Left lung (tissue), 10 donors: ENCODE measurements around the gene LARGE1. TPM values are rescaled to one million over a fixed set of nuclear protein-coding genes. Genes with fewer than 3 reads are reported as not detected.

ENCODE experiments used
- ATAC-seq: fragments of 200-7000 bp; cut with Tn5 transposase; one replicate; pipeline ENCODE4 v1.9.1; 2020; ENCODE audit warnings: moderate library complexity
- DNase-seq, 4 donors: peaks; one replicate each; pipeline ENCODE4 v3.0.0-alpha.2; 2013 to 2020
- H3K27ac ChIP-seq, 2 donors: fragments of 200-600 bp; sonication (generic) in 1 of 2; one replicate each; pipeline versions ENCODE4 v1.5.0 to v1.8.0; 2020 to 2021
- H3K27me3 ChIP-seq, 2 donors: fragments of 200-600 bp; sonication (generic) in 1 of 2; one replicate each; pipeline versions ENCODE4 v1.5.0 to v1.8.0; 2020 to 2021
- H3K36me3 ChIP-seq, 2 donors: fragments of 200-600 bp; sonication (generic) in 1 of 2; one replicate each; pipeline versions ENCODE4 v1.5.0 to v1.8.0; 2020 to 2021
- H3K4me1 ChIP-seq, 2 donors: fragments of 200-600 bp; one replicate each; pipeline ENCODE4 v1.8.0; 2021
- H3K4me3 ChIP-seq, 2 donors: fragments of 200-600 bp; sonication (generic) in 1 of 2; one replicate each; pipeline versions ENCODE4 v1.5.0 to v1.8.0; 2020 to 2021; ENCODE audit warnings: mild to moderate bottlenecking in 1 of 2
- H3K9me3 ChIP-seq, 2 donors: fragments of 200-600 bp; sonication (generic) in 1 of 2; one replicate each; pipeline versions ENCODE4 v1.5.0 to v1.8.0; 2020 to 2021
- intact Hi-C, 2 donors: fragments of 100-400 bp; cut with DNase I; formaldehyde crosslinking; loops; one replicate each; pipeline versions ENCODE4 v1.11.2 to v1.14.2; 2022
- polyA plus RNA-seq, 6 donors: library from polyadenylated mRNA; unstranded; fragments of 120-200 nt; gene quantifications; one replicate each; pipeline ENCODE4 v1.2.1, GENCODE V29; 2013; ENCODE audit not compliant: insufficient read length in 6 of 6
- total RNA-seq, 2 donors: library from RNA; stranded (reverse); fragmentation: NEBNext Ultra II Directional; extraction: Animal tissue kit (Norgen Biotek cat#: 25700); gene quantifications; one replicate each; pipeline ENCODE4 v1.2.1, GENCODE V29; 2021
- TF ChIP-seq, protein P1 (sequence below), 2 donors: fragments of 200-600 bp; sonication (generic) in 1 of 2; IDR thresholded peaks; one replicate each; pipeline versions ENCODE4 v1.5.0 to v1.8.0; 2021; ENCODE audit warnings: antibody characterized with exemption in 2 of 2
- donor health status: DM: no; HTN: yes; CAD: no.
- donor health status: DM: no; HTN: no; CAD: no.

Gene LARGE1
- total and polyA plus RNA-seq, 8 donors: 22.4 to 36.1 (median 33.2) TPM

DNA sequence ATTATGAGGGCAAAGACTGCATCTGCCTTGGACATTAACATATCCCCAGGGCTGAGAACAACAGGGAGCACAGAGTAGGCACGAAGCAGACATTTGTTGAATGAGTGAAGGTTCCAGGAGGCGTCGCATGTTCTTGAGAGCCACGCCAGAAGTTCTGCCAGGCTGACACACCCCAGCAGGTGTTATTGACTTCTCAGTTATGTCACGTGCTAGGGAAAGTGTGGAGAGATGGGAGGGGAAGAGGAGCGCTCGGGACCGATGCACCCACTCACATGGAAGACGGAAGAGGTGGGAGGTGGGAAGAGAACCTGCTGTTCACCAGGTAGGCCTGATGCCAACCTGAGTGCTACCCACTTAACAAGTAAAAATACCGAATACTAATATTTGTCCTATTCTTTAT is 232.8 kb downstream of the LARGE1 start:
- Histone ChIP-seq H3K27ac (no peak overlapping the region), H3K4me3 (no peak overlapping the region), H3K27me3 (no peaks in the 10 kb centered on the region), H3K4me1 (no peaks in the 10 kb centered on the region), H3K36me3 (no peaks in the 10 kb centered on the region), H3K9me3 (peaks cover 0 to 5% of the 10 kb centered on the region in 2 donors)
- intact Hi-C loops: no loop called here
- DNase-seq (no peak), ATAC-seq (no peak)
- TF ChIP-seq, protein P1, sequence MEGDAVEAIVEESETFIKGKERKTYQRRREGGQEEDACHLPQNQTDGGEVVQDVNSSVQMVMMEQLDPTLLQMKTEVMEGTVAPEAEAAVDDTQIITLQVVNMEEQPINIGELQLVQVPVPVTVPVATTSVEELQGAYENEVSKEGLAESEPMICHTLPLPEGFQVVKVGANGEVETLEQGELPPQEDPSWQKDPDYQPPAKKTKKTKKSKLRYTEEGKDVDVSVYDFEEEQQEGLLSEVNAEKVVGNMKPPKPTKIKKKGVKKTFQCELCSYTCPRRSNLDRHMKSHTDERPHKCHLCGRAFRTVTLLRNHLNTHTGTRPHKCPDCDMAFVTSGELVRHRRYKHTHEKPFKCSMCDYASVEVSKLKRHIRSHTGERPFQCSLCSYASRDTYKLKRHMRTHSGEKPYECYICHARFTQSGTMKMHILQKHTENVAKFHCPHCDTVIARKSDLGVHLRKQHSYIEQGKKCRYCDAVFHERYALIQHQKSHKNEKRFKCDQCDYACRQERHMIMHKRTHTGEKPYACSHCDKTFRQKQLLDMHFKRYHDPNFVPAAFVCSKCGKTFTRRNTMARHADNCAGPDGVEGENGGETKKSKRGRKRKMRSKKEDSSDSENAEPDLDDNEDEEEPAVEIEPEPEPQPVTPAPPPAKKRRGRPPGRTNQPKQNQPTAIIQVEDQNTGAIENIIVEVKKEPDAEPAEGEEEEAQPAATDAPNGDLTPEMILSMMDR (IDR thresholded peaks at IDR 0.05): no peak

DNA sequence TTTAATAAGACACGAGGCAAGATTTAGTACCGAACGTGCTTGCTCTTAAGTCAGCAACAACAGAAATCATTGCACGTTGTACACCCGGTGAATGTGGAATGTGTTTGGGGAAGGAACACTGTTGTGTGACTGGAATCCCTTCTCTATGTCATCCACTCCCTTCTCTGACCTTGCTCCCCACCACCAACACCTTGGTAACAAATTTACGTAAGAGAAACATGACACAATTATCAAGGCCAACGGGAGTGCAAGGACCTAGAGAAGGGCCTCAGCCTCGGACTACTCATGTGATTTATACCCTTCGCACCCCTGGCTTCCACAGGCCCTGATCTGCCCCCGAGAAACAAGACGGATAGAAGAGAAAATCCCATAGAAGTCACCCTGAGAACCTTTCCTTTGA is 236.2 kb downstream of the LARGE1 start:
- peaks cover 0 to 3% of the 10 kb centered on the region in 2 donors for H3K9me3 ChIP-seq
- DNase-seq: no peak
- TF ChIP-seq, protein P1 (IDR thresholded peaks at IDR 0.05): no peak
- H3K27me3 ChIP-seq: no peaks in the 10 kb centered on the region
- intact Hi-C loops: no loop called here
- ATAC-seq: no peak
- H3K4me3 ChIP-seq: no peak overlapping the region
- no peak overlapping the region for H3K27ac ChIP-seq
- H3K4me1 ChIP-seq: no peaks in the 10 kb centered on the region
- H3K36me3 ChIP-seq: no peaks in the 10 kb centered on the region

DNA sequence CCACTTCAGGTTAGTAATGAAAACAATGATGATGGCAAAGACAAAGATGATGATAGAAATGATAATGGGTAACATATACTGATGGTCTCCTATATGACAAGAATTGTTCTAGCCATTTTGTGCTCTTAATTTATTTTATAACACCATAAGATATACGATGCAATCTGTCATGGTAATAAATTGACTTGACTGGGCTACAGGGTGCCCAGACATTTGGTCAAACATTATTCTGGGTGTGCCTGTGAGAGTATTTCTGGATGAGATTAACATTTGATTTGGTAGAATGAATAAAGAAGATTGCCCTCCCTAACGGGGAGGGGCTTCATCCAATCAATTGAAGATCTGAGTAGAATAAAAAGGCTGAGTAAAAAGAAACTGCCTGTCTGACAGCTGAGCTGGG is 237.3 kb downstream of the LARGE1 start:
- no peak overlapping the region for H3K27ac ChIP-seq
- no peaks in the 10 kb centered on the region for H3K36me3 ChIP-seq
- no peak for ATAC-seq
- H3K27me3 ChIP-seq: no peaks in the 10 kb centered on the region
- intact Hi-C loops: no loop called here
- no peaks in the 10 kb centered on the region for H3K4me1 ChIP-seq
- no peak overlapping the region for H3K4me3 ChIP-seq
- peaks cover 0 to 3% of the 10 kb centered on the region in 2 donors for H3K9me3 ChIP-seq
- DNase-seq: no peak
- TF ChIP-seq, protein P1 (IDR thresholded peaks at IDR 0.05): no peak

DNA sequence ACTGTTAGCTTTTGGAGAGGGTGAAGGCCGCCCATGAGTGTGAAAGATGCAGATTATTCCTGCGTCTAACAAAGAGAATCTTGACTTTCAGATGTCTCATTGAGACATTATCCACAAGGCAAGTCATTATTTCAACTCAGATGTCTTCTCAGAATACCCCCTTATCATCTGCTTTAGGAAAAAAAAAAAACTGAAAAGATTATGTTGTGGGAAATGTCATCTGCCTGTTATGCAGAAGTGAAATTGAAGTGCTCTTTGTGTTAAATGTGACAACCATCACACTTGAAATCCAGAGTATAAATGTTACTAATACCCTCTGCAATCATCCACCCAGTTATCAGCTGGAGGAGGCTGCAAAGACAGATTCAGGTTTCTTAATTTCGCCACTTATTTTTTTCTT is 239.6 kb downstream of the LARGE1 start:
- H3K36me3 ChIP-seq: no peaks in the 10 kb centered on the region
- H3K4me3 ChIP-seq: no peak overlapping the region
- DNase-seq: no peak
- TF ChIP-seq, protein P1 (IDR thresholded peaks at IDR 0.05): no peak
- no peaks in the 10 kb centered on the region for H3K27me3 ChIP-seq
- peaks cover 0 to 3% of the 10 kb centered on the region in 2 donors for H3K9me3 ChIP-seq
- no peaks in the 10 kb centered on the region for H3K4me1 ChIP-seq
- intact Hi-C loops: no loop called here
- H3K27ac ChIP-seq: no peak overlapping the region
- ATAC-seq: no peak

DNA sequence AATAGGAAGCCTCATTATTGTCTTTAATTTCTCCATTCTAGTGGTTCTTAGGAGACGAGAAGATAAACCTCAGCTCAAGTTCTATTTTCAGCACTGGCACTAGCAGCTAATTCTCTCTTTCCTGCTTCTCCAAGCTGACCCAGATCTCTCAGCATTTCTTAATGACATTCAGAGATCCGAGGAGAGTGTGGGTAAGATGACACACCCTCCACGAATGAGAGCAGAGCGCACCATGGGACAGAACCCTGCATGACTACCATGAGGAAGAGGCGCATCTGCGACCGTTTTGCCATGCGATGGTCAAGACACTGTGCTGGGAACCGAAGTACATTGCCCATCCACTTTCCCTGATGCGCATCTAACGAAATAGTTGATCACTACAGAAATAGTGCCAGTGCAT is 241.8 kb downstream of the LARGE1 start:
- Histone ChIP-seq H3K27ac (no peak overlapping the region), H3K27me3 (no peaks in the 10 kb centered on the region), H3K36me3 (no peaks in the 10 kb centered on the region), H3K9me3 (peaks cover 0 to 3% of the 10 kb centered on the region in 2 donors), H3K4me3 (no peak overlapping the region), H3K4me1 (no peaks in the 10 kb centered on the region)
- ATAC-seq: no peak
- DNase-seq: no peak
- TF ChIP-seq, protein P1 (IDR thresholded peaks at IDR 0.05): no peak
- intact Hi-C loops: no loop called here
